ENCODE data around the gene TCF3.

The TCF3 gene

GRCh38 chr19:1580382-1580781, 72.0 kb downstream of the TCF3 start:
- no peak overlapping the region for H3K4me3 ChIP-seq (ENCODE audit: low read length)
- no peak overlapping the region for H3K27ac ChIP-seq (ENCODE audit: low read length)
- peaks cover 61% of the 10 kb centered on the region; the same call in 1 of the 2 replicates for H3K36me3 ChIP-seq (ENCODE audit: insufficient read depth, low read depth, low read length)
- no peak overlapping the region for H3K9ac ChIP-seq (ENCODE audit: low read depth, low read length)
- H3K4me1 ChIP-seq (ENCODE audit: insufficient read depth, low read length), result no peaks in the 10 kb centered on the region
- no peaks in the 10 kb centered on the region for H3K27me3 ChIP-seq (ENCODE audit: insufficient read depth, low read length)
- no peaks in the 10 kb centered on the region for H3K9me3 ChIP-seq (ENCODE audit: insufficient read depth, low read depth, low read length)

- H3K4me1 ChIP-seq (ENCODE audit: insufficient read depth, low read length), result no peaks in the 10 kb centered on the region
- no peak overlapping the region for H3K9ac ChIP-seq (ENCODE audit: low read depth, low read length)
- H3K27me3 ChIP-seq (ENCODE audit: insufficient read depth, low read length), result no peaks in the 10 kb centered on the region
- no peaks in the 10 kb centered on the region for H3K9me3 ChIP-seq (ENCODE audit: insufficient read depth, low read depth, low read length)
- H3K4me3 ChIP-seq (ENCODE audit: low read length), result no peak overlapping the region
- peaks cover 58% of the 10 kb centered on the region; the same call in 1 of the 2 replicates for H3K36me3 ChIP-seq (ENCODE audit: insufficient read depth, low read depth, low read length)
- H3K27ac ChIP-seq (ENCODE audit: low read length), result no peak overlapping the region
Measured at GRCh38 chr19:1579222-1579621, 73.2 kb downstream of the TCF3 start.

- H3K4me3 ChIP-seq (ENCODE audit: low read length), result no peak overlapping the region
- no peaks in the 10 kb centered on the region for H3K4me1 ChIP-seq (ENCODE audit: insufficient read depth, low read length)
- no peak overlapping the region for H3K9ac ChIP-seq (ENCODE audit: low read depth, low read length)
- no peaks in the 10 kb centered on the region for H3K9me3 ChIP-seq (ENCODE audit: insufficient read depth, low read depth, low read length)
- no peak overlapping the region for H3K27ac ChIP-seq (ENCODE audit: low read length)
- no peaks in the 10 kb centered on the region for H3K27me3 ChIP-seq (ENCODE audit: insufficient read depth, low read length)
- peaks cover 49% of the 10 kb centered on the region; the same call in 1 of the 2 replicates for H3K36me3 ChIP-seq (ENCODE audit: insufficient read depth, low read depth, low read length)
Measured at GRCh38 chr19:1577929-1578618, 74.3 kb downstream of the TCF3 start.

GRCh38 chr19:1577090-1577928, 75.1 kb downstream of the TCF3 start:
- H3K4me1 ChIP-seq (ENCODE audit: insufficient read depth, low read length), result no peaks in the 10 kb centered on the region
- no peaks in the 10 kb centered on the region for H3K27me3 ChIP-seq (ENCODE audit: insufficient read depth, low read length)
- no peaks in the 10 kb centered on the region for H3K9me3 ChIP-seq (ENCODE audit: insufficient read depth, low read depth, low read length)
- no peak overlapping the region for H3K27ac ChIP-seq (ENCODE audit: low read length)
- H3K9ac ChIP-seq (ENCODE audit: low read depth, low read length), result no peak overlapping the region
- H3K36me3 ChIP-seq (ENCODE audit: insufficient read depth, low read depth, low read length), result peaks cover 42% of the 10 kb centered on the region; the same call in 1 of the 2 replicates
- no peak overlapping the region for H3K4me3 ChIP-seq (ENCODE audit: low read length)

GRCh38 chr19:1576242-1577089, 75.9 kb downstream of the TCF3 start:
- Histone ChIP-seq H3K9ac (ENCODE audit: low read depth, low read length) (no peak overlapping the region), H3K27me3 (ENCODE audit: insufficient read depth, low read length) (no peaks in the 10 kb centered on the region), H3K36me3 (ENCODE audit: insufficient read depth, low read depth, low read length) (peaks cover 35% of the 10 kb centered on the region; the same call in 1 of the 2 replicates), H3K27ac (ENCODE audit: low read length) (no peak overlapping the region), H3K4me1 (ENCODE audit: insufficient read depth, low read length) (no peaks in the 10 kb centered on the region), H3K4me3 (ENCODE audit: low read length) (no peak overlapping the region), H3K9me3 (ENCODE audit: insufficient read depth, low read depth, low read length) (no peaks in the 10 kb centered on the region)

GRCh38 chr19:1575323-1576241, 76.8 kb downstream of the TCF3 start:
- Histone ChIP-seq H3K36me3 (ENCODE audit: insufficient read depth, low read depth, low read length) (peaks cover 26% of the 10 kb centered on the region; the same call in 1 of the 2 replicates), H3K9me3 (ENCODE audit: insufficient read depth, low read depth, low read length) (no peaks in the 10 kb centered on the region), H3K4me1 (ENCODE audit: insufficient read depth, low read length) (no peaks in the 10 kb centered on the region), H3K27ac (ENCODE audit: low read length) (no peak overlapping the region), H3K4me3 (ENCODE audit: low read length) (no peak overlapping the region), H3K27me3 (ENCODE audit: insufficient read depth, low read length) (peaks cover 3% of the 10 kb centered on the region; the same call in 1 of the 2 replicates), H3K9ac (ENCODE audit: low read depth, low read length) (no peak overlapping the region)

- Histone ChIP-seq H3K4me3 (ENCODE audit: low read length) (no peak overlapping the region), H3K4me1 (ENCODE audit: insufficient read depth, low read length) (no peaks in the 10 kb centered on the region), H3K27ac (ENCODE audit: low read length) (no peak overlapping the region), H3K9ac (ENCODE audit: low read depth, low read length) (no peak overlapping the region), H3K27me3 (ENCODE audit: insufficient read depth, low read length) (peaks cover 13% of the 10 kb centered on the region), H3K36me3 (ENCODE audit: insufficient read depth, low read depth, low read length) (peaks cover 16% of the 10 kb centered on the region; the same call in 1 of the 2 replicates), H3K9me3 (ENCODE audit: insufficient read depth, low read depth, low read length) (no peaks in the 10 kb centered on the region)
Measured at GRCh38 chr19:1574354-1575136, 77.9 kb downstream of the TCF3 start.

GRCh38 chr19:1572795-1573194, 79.6 kb downstream of the TCF3 start:
- peaks cover 26% of the 10 kb centered on the region for H3K27me3 ChIP-seq (ENCODE audit: insufficient read depth, low read length)
- no peak overlapping the region for H3K4me3 ChIP-seq (ENCODE audit: low read length)
- no peak overlapping the region for H3K9ac ChIP-seq (ENCODE audit: low read depth, low read length)
- no peaks in the 10 kb centered on the region for H3K4me1 ChIP-seq (ENCODE audit: insufficient read depth, low read length)
- peaks cover 3% of the 10 kb centered on the region; the same call in 1 of the 2 replicates for H3K9me3 ChIP-seq (ENCODE audit: insufficient read depth, low read depth, low read length)
- no peak overlapping the region for H3K27ac ChIP-seq (ENCODE audit: low read length)
- peaks cover 9% of the 10 kb centered on the region; the same call in 1 of the 2 replicates for H3K36me3 ChIP-seq (ENCODE audit: insufficient read depth, low read depth, low read length)

GRCh38 chr19:1571358-1571757, 81.1 kb downstream of the TCF3 start:
- Histone ChIP-seq H3K27ac (ENCODE audit: low read length) (no peak overlapping the region), H3K27me3 (ENCODE audit: insufficient read depth, low read length) (peaks cover 26% of the 10 kb centered on the region), H3K9ac (ENCODE audit: low read depth, low read length) (no peak overlapping the region), H3K36me3 (ENCODE audit: insufficient read depth, low read depth, low read length) (no peaks in the 10 kb centered on the region), H3K4me3 (ENCODE audit: low read length) (no peak overlapping the region), H3K9me3 (ENCODE audit: insufficient read depth, low read depth, low read length) (peaks cover 3% of the 10 kb centered on the region; the same call in 1 of the 2 replicates), H3K4me1 (ENCODE audit: insufficient read depth, low read length) (no peaks in the 10 kb centered on the region)

GRCh38 chr19:1570836-1571235, 81.6 kb downstream of the TCF3 start:
- H3K4me1 ChIP-seq (ENCODE audit: insufficient read depth, low read length), result no peaks in the 10 kb centered on the region
- H3K9me3 ChIP-seq (ENCODE audit: insufficient read depth, low read depth, low read length), result peaks cover 3% of the 10 kb centered on the region; the same call in 1 of the 2 replicates
- H3K36me3 ChIP-seq (ENCODE audit: insufficient read depth, low read depth, low read length), result no peaks in the 10 kb centered on the region
- H3K27ac ChIP-seq (ENCODE audit: low read length), result no peak overlapping the region
- H3K27me3 ChIP-seq (ENCODE audit: insufficient read depth, low read length), result peaks cover 26% of the 10 kb centered on the region
- H3K4me3 ChIP-seq (ENCODE audit: low read length), result no peak overlapping the region
- H3K9ac ChIP-seq (ENCODE audit: low read depth, low read length), result no peak overlapping the region

All from iPS-20b (cell line).